SK-N-SH treated with all-trans-retinoic acid at 6 μM for 48 hours (cell line): Measurements from ENCODE around the gene TM9SF3.
A peak's percentile ranks its signal among the peaks of the same experiment; 100 is the strongest.

ENCODE experiments used
- ATAC-seq: fragments of 200-7000 bp; cut with Tn5 transposase; 3 replicates; pipeline ENCODE4 v1.9.1; 2020; ENCODE audit warnings: mild to moderate bottlenecking, moderate library complexity
- ARNTL ChIP-seq: fragments of 450-650 bp; formaldehyde crosslinking; IDR thresholded peaks from 2 replicates; pipeline ENCODE4 v1.5.0; 2020; ENCODE audit warnings: low read depth, mild to moderate bottlenecking, moderate library complexity, borderline replicate concordance
- BACH2 ChIP-seq: fragments of 250-450 bp; sonication (Bioruptor Pico); IDR thresholded peaks from 2 replicates; pipeline ENCODE4 v1.9.0; 2021; ENCODE audit warnings: mild to moderate bottlenecking, borderline replicate concordance
- CREB5 ChIP-seq: fragments of 250-450 bp; sonication (Bioruptor Pico); IDR thresholded peaks from 2 replicates; pipeline ENCODE4 v1.5.1; 2020; ENCODE audit warnings: low read depth, mild to moderate bottlenecking, moderate library complexity
- CSDC2 ChIP-seq: fragments of 250-450 bp; sonication (Bioruptor Pico); IDR thresholded peaks from 2 replicates; pipeline ENCODE4 v1.5.0; 2020; ENCODE audit warnings: mild to moderate bottlenecking, moderate library complexity
- CSRNP3 ChIP-seq: fragments of 250-450 bp; sonication (Bioruptor Pico); IDR thresholded peaks from 2 replicates; pipeline ENCODE4 v1.5.1; 2021; ENCODE audit warnings: mild to moderate bottlenecking, moderate library complexity
- ESRRG ChIP-seq: fragments of 250-450 bp; sonication (Bioruptor Pico); IDR thresholded peaks from 2 replicates; pipeline ENCODE4 v1.6.1; 2021; ENCODE audit warnings: mild to moderate bottlenecking
- GLIS3 ChIP-seq: fragments of 250-450 bp; sonication (Bioruptor Pico); IDR thresholded peaks from 2 replicates; pipeline ENCODE4 v1.5.0; 2020; ENCODE audit warnings: mild to moderate bottlenecking, moderate library complexity
- ISL1 ChIP-seq: fragments of 250-450 bp; sonication (Bioruptor Pico); IDR thresholded peaks from 2 replicates; pipeline ENCODE4 v2.1.2; 2022; ENCODE audit warnings: mild to moderate bottlenecking, moderate library complexity
- PATZ1 ChIP-seq: fragments of 250-450 bp; sonication (Bioruptor Pico); IDR thresholded peaks from 2 replicates; pipeline ENCODE4 v1.8.0; 2020; ENCODE audit warnings: mild to moderate bottlenecking, moderate library complexity, borderline replicate concordance
- POU6F1 ChIP-seq: fragments of 250-450 bp; sonication (Bioruptor Pico); IDR thresholded peaks from 2 replicates; pipeline ENCODE4 v1.8.0; 2021; ENCODE audit warnings: low read depth, mild to moderate bottlenecking, moderate library complexity, borderline replicate concordance
- PPARA ChIP-seq: fragments of 250-450 bp; sonication (Bioruptor Pico); IDR thresholded peaks from 2 replicates; pipeline ENCODE4 v1.5.0; 2020; ENCODE audit warnings: mild to moderate bottlenecking, borderline replicate concordance
- RARB ChIP-seq: fragments of 250-450 bp; sonication (Bioruptor Pico); IDR thresholded peaks from 2 replicates; pipeline ENCODE4 v1.8.0; 2021; ENCODE audit warnings: mild to moderate bottlenecking, moderate library complexity
- SNAI2 ChIP-seq: fragments of 250-450 bp; sonication (Bioruptor Pico); IDR thresholded peaks from 2 replicates; pipeline ENCODE4 v1.5.0; 2020; ENCODE audit warnings: mild to moderate bottlenecking, moderate library complexity
- TCF4 ChIP-seq: fragments of 250-450 bp; sonication (Bioruptor Pico); IDR thresholded peaks from 2 replicates; pipeline ENCODE4 v1.8.0; 2021; ENCODE audit warnings: mild to moderate bottlenecking, moderate library complexity, borderline replicate concordance
- TOX ChIP-seq: fragments of 250-450 bp; sonication (Bioruptor Pico); IDR thresholded peaks from 2 replicates; pipeline ENCODE4 v1.8.0; 2021; ENCODE audit warnings: mild to moderate bottlenecking, moderate library complexity, borderline replicate concordance
- ZFP3 ChIP-seq: fragments of 250-450 bp; sonication (Bioruptor Pico); IDR thresholded peaks from 2 replicates; pipeline ENCODE4 v1.5.0; 2020; ENCODE audit warnings: mild to moderate bottlenecking, moderate library complexity
- ZFP30 ChIP-seq: fragments of 450-650 bp; formaldehyde crosslinking; IDR thresholded peaks from 2 replicates; pipeline ENCODE4 v1.5.0; 2022; ENCODE audit warnings: mild to moderate bottlenecking, moderate library complexity
- ZNF565 ChIP-seq: fragments of 450-650 bp; formaldehyde crosslinking; conservative IDR thresholded peaks from 2 replicates; pipeline ENCODE4 v1.5.0; 2020; ENCODE audit warnings: low read depth, mild to moderate bottlenecking, moderate library complexity
- ZNF70 ChIP-seq: fragments of 450-650 bp; formaldehyde crosslinking; IDR thresholded peaks from 2 replicates; pipeline ENCODE4 v1.5.0; 2020; ENCODE audit warnings: mild to moderate bottlenecking, moderate library complexity
- ZNF8 ChIP-seq: fragments of 450-650 bp; formaldehyde crosslinking; IDR thresholded peaks from 2 replicates; pipeline ENCODE4 v1.5.0; 2020; ENCODE audit warnings: mild to moderate bottlenecking, moderate library complexity

Gene TM9SF3

GRCh38 chr10:96493254-96493653 is 93.6 kb downstream of the TM9SF3 start (continued):
- TF ChIP-seq PPARA (CRISPR knock-in tag) (no peak), SNAI2 (CRISPR knock-in tag) (no peak), PATZ1 (CRISPR knock-in tag) (no peak), TOX (CRISPR knock-in tag) (no peak), ZFP30 (no peak), ZNF70 (no peak), ZNF565 (CRISPR knock-in tag) (no peak), ISL1 (no peak), TCF4 (CRISPR knock-in tag) (no peak), RARB (CRISPR knock-in tag) (no peak), CREB5 (no peak), ZFP3 (CRISPR knock-in tag) (no peak), ARNTL (CRISPR knock-in tag) (no peak), BACH2 (CRISPR knock-in tag) (no peak)

GRCh38 chr10:96491303-96491702 is 95.5 kb downstream of the TM9SF3 start:
- no peak for TF ChIP-seq PATZ1 (CRISPR knock-in tag)
- no peak for TF ChIP-seq ESRRG (CRISPR knock-in tag)
- no peak for TF ChIP-seq ZNF70
- no peak for TF ChIP-seq CSRNP3 (CRISPR knock-in tag)
- no peak for TF ChIP-seq BACH2 (CRISPR knock-in tag)
- TF ChIP-seq ZFP3 (CRISPR knock-in tag): no peak
- TF ChIP-seq ZNF8 (CRISPR knock-in tag): no peak
- TF ChIP-seq ZFP30: no peak
- TF ChIP-seq TCF4 (CRISPR knock-in tag): no peak
- no peak for TF ChIP-seq PPARA (CRISPR knock-in tag)
- no peak for TF ChIP-seq CSDC2 (CRISPR knock-in tag)
- TF ChIP-seq GLIS3: no peak
- TF ChIP-seq ISL1: no peak
- ATAC-seq: peak; percentile 42; the same call in 1 of the 3 replicates

- no peak for ATAC-seq
- no peak for TF ChIP-seq ZFP30
- TF ChIP-seq CSDC2 (CRISPR knock-in tag): no peak
- TF ChIP-seq POU6F1 (CRISPR knock-in tag): no peak
- TF ChIP-seq ZNF70: no peak
- no peak for TF ChIP-seq CSRNP3 (CRISPR knock-in tag)
- TF ChIP-seq TOX (CRISPR knock-in tag): no peak
- no peak for TF ChIP-seq ARNTL (CRISPR knock-in tag)
- no peak for TF ChIP-seq PATZ1 (CRISPR knock-in tag)
- no peak for TF ChIP-seq ZFP3 (CRISPR knock-in tag)
- no peak for TF ChIP-seq BACH2 (CRISPR knock-in tag)
- no peak for TF ChIP-seq GLIS3
Measured at GRCh38 chr10:96488161-96488935, 98.5 kb downstream of the TM9SF3 start.
